GM19193 (cell line): Measurements from ENCODE around the gene CDKL1.

ENCODE experiments used
- POLR2A ChIP-seq: IDR thresholded peaks from 4 replicates; pipeline ENCODE4 v1.6.1; 2011; ENCODE audit not compliant: insufficient read depth, insufficient read length; ENCODE audit errors: extremely low read depth

CDKL1 gene

GRCh38 chr14:50398189-50398580, 1.5 kb upstream of the CDKL1 start:
- no peak for TF ChIP-seq POLR2A

DNA sequence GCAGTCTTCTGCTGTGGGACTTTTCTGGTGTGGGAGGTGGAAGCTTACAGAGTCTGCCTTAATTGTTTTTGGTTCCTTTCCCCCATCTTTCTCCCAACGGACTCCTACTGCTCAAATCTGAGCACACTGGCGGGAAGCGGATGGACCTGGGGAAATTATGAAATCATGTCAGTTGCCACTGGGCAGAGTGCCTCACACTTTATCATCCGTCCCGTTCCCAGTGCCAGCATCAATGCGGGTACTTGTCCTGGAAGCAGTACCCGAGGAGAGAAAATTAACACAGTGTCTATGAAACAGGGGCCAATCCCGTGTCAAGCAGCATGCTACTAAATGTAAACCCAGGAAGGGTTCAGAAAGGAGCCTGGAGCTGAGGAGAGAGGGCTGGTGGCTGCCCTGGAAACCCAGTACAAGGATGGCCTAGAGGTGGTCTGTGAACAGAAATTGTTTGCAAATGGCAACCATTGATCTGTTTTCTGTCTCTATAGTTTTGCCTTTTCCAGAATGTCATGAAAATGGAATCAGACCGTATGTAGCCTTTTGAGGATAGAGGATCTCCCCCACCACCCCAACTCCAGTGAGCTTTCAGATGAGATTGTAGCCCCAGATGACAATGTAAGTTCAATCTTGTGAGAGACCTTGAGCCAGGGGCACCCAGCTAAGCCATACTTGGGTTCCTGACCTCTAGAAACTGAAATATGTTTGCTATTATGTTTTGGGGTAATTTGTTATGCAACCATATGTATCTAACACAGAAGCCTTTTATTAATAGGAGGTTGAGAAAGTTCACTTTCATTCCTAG, 908 bp upstream of the CDKL1 start:
- TF ChIP-seq POLR2A: no peak

DNA sequence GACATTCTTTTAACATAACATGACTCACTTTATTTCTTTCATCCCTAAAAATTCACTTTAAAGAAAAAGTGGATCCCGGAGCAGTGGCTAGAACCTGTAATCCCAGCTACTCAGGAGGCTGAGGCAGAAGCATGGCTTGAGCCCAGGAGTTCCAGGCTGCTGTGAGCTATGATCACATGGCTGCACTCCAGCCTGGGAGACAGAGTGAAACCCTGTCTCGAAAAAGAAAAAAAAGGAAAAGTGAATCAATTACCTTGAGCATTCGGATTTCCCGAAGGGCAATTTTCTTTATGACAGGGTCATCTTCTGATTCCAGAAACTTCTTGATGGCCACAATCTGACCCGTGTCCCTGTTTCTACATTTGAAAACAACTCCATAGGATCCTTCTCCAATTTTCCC, 1.2 kb downstream of the CDKL1 start:
- TF ChIP-seq POLR2A: no peak

- no peak for TF ChIP-seq POLR2A
Observed at GRCh38 chr14:50394713-50395112, 2.0 kb downstream of the CDKL1 start.

DNA sequence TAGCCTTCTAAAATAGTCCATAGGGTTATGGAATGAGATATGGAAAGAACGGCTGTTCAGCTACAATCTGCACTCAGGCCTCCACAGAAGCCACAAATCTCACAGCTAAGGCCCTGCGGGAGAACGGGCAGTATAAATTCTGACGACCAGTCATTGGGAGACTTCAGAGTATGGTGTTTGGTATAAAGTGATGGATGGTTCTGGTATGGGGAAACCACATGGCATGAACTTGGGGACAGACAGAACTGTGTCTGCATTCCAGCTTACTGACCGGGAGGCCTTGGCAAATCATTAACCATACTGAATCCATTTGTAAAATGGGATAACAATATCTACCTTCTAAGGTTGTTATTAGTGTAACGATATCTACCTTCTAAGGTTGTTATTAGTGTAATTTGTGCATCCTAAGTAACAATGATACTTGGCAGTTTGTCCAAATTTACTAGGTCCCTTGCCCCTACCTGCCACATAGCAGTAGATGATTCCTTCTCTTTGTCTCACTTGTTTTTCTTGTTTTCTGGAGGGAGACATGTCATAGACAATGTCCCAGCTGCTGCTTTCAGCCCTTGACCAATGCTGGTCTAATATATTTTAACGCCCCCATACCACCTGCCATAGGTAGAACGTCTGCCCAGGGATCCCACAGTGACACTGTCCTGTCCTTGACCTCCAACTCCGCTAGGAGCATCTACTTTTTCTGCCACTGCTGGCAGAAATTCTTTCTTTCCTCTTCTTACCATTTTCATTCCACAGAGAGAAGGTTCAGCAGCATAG, 6.8 kb downstream of the CDKL1 start:
- no peak for TF ChIP-seq POLR2A

- TF ChIP-seq POLR2A: no peak
Observed at GRCh38 chr14:50388256-50388931, 8.3 kb downstream of the CDKL1 start.

DNA sequence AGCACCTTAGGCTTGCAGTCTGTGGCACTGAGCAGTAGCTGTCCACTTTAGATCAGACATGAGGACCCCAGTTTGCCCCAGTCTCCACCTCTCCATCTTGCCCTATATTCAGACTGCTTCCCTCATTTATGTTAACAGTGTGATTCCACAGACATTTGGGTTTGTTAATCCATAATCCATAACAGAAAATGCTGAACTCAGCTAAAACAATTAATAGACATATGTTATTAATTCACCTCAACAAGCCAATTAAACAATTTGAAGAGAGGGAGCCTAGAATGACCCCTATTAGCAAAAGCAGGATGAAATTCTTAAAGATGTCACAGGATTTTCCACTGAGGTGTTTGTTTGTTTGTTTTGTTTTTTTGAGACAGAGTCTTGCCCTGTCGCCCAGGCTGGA, 9.1 kb downstream of the CDKL1 start:
- no peak for TF ChIP-seq POLR2A

DNA sequence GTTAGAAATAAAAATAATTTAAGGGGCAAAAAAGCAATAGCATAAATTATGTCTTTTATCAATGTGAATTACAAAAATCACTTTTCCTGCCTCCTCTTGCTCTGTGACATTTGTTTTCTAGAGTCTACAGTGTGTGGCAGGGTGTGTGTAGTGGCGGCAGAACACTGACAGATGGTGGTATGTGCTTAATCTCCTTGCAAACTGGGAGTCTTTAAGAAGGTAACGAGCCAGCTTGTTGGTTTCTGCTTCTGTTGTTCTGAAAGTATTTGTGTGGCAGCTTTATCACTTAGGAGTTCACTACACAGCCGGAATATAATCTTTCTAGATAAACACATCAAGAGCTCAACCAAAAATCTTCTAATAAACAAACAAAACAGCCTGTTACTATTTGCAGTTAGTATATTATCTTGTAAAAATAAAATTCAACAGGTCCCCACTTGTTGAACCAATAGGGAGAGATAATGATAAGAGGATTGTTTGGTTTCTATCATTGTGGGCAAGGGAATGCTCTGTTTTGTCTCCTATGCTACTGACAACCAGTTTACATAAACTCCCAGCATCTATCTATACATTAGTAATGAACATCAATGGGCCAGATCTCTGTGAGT, 13.0 kb downstream of the CDKL1 start:
- TF ChIP-seq POLR2A: no peak

DNA sequence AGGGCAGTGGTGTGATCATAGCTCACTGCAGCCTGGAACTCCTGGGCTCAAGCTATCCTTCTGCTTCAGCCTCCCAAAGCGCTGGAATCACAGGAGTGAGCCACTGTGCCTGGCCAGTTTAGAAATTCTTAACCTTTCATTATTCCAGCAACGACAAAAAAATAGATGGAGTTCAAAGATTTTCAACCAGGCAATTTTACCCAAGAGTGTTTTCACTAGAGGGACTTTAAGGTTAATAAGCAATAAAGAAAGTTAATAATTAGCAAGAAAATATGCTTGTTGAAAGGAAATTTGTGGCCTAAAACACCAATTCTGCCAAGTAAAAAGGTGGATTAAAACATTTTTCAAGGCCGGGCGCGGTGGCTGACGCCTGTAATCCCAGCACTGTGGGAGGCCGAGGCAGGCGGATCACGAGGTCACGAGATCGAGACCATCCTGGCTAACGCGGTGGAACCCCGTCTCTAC, 14.8 kb downstream of the CDKL1 start:
- no peak for TF ChIP-seq POLR2A

- no peak for TF ChIP-seq POLR2A
Observed at GRCh38 chr14:50381008-50381407, 15.7 kb downstream of the CDKL1 start.

GRCh38 chr14:50380455-50380854, 16.2 kb downstream of the CDKL1 start:
- TF ChIP-seq POLR2A: no peak

DNA sequence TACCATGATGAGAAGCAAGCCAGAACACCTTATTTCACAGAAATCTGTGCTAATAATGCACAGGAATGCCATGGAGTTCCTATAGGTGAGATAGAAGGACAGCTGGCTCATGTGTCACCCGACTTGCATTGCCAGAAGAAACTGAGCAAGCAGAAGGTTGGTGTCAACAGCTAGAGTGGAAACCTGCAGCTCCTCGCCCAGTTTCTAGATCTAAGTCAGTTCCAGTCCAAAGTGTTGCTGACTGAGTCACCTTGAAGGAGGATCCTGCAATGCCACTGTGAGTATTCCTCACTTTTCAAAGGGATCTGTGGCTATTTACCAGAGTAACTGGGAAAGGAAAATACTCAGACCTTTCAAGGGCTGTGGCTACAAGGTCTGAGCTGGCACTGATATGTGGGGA, 17.1 kb downstream of the CDKL1 start:
- no peak for TF ChIP-seq POLR2A

DNA sequence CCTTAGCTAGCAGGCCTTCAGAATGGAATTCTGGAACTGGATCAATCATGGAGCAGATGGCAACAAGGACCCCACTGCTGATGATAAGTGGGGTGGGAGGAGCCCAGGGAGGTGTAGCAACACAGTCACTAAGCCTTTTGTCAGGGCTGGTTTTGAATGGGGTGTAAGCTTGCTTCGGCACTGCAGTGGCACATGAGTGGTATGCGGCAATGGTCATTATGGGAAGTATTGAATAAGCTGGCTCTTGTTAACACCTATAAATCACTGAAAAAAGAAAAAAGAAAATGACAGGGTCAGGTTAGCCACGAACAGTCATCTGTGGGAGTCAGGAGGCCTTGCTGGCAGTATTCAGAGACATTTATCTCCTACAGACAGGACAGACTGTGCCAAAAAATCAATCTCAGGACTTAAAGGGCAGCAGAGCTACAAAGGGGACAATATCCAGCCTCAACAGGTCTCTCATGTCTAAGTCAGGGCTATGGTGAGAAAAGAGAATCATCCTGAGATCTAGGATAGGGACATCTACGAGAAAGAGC, 19.1 kb downstream of the CDKL1 start:
- no peak for TF ChIP-seq POLR2A

GRCh38 chr14:50375760-50376159, 20.9 kb downstream of the CDKL1 start:
- no peak for TF ChIP-seq POLR2A

GRCh38 chr14:50373959-50374358, 22.7 kb downstream of the CDKL1 start:
- no peak for TF ChIP-seq POLR2A
